K562 (cell line): Measurements from ENCODE around the gene TRPM8. TPM values are rescaled to one million over a fixed set of nuclear protein-coding genes. Genes with fewer than 3 reads are reported as not detected.

Source experiments
- ATAC-seq: fragments of 200-7000 bp; cut with Tn5 transposase; 3 replicates; pipeline ENCODE4 v1.9.1; 2020; ENCODE audit warnings: moderate library complexity
- BruUV-seq: library from RNA; stranded (reverse); fragments of 400-500 nt; replicated peaks from 2 replicates; lab custom pipeline; 2021; lab: Mats Ljungman, UMichigan
- CTCF ChIA-PET: fragments of 300-600 bp; formaldehyde crosslinking; extraction: SDS; loops from one replicate; lab custom pipeline; 2021; ENCODE audit warnings: low intra/inter-chr PET ratio; lab: Yijun Ruan, JAX
- POLR2A ChIA-PET: fragments of 300-600, 350-650 bp; sonication (Branson Sonifier 250); formaldehyde crosslinking; extraction: SDS; loops from one replicate; lab custom pipeline; 2021; ENCODE audit warnings: antibody characterized with exemption, inconsistent platforms; lab: Yijun Ruan, JAX
- DNase-seq, 4 experiments: peaks; one replicate each; pipeline versions ENCODE4 v3.0.0 to v3.0.0-alpha.2; 2011 to 2018; ENCODE audit warnings: low spot score in 3 of 4, mixed read lengths in 3 of 4; ENCODE audit errors: extremely low read depth in 1 of 4
- FAIRE-seq: peaks from 2 replicates; lab custom pipeline; 2011; peaks lifted over from hg19 to GRCh38; lab: Jason Lieb, UNC
- H2AFZ ChIP-seq: 2 replicates; pipeline ENCODE4 v1.6.0; 2011; ENCODE audit warnings: low read depth, low read length, control low read depth, inconsistent platforms
- H3K27ac ChIP-seq: fragments of 200-600 bp; 3 replicates; pipeline ENCODE4 v1.8.0; 2011; ENCODE audit warnings: low read depth, mild to moderate bottlenecking, control low read depth, inconsistent platforms, low read length, moderate library complexity, mixed read lengths; ENCODE audit errors: extremely low read depth
- H3K27me3 ChIP-seq, 2 experiments: fragments of 300-600 bp in 1 of 2; 2 replicates in 1 of 2; 3 replicates in 1 of 2; pipeline versions ENCODE4 v1.6.0 to v1.8.0; 2011; ENCODE audit warnings: inconsistent platforms in 2 of 2, low read length in 2 of 2, mild to moderate bottlenecking in 1 of 2, mixed read lengths in 1 of 2, moderate library complexity in 1 of 2; ENCODE audit not compliant: control insufficient read depth in 2 of 2, insufficient read depth in 2 of 2
- H3K36me3 ChIP-seq: fragments of 300-600 bp; 3 replicates; pipeline ENCODE4 v1.8.0; 2011; ENCODE audit warnings: mild to moderate bottlenecking, low read length, inconsistent platforms; ENCODE audit not compliant: control insufficient read depth, insufficient read depth
- H3K4me1 ChIP-seq, 2 experiments: fragments of 200-600 bp in 1 of 2; replicated peaks in 1 of 2; 2 replicates in 1 of 2; 3 replicates in 1 of 2; pipeline versions ENCODE4 v1.5.1 to v1.8.0; 2011; ENCODE audit warnings: inconsistent platforms in 2 of 2, low read length in 2 of 2, mild to moderate bottlenecking in 1 of 2, mixed read lengths in 1 of 2, moderate library complexity in 1 of 2; ENCODE audit not compliant: control insufficient read depth in 2 of 2, insufficient read depth in 2 of 2
- H3K4me2 ChIP-seq: 2 replicates; pipeline ENCODE4 v1.6.1; 2011; ENCODE audit warnings: low read length, control low read depth, inconsistent platforms, mixed read lengths; ENCODE audit not compliant: insufficient read depth
- H3K4me3 ChIP-seq: fragments of 200-600 bp; sonication (generic), shearing (Covaris generic); 2 replicates; pipeline ENCODE4 v1.5.1; 2016; ENCODE audit warnings: control low read depth, inconsistent platforms
- H3K79me2 ChIP-seq: fragments of 200-600 bp; 3 replicates; pipeline ENCODE4 v1.8.0; 2011; ENCODE audit warnings: low read length, inconsistent platforms; ENCODE audit not compliant: control insufficient read depth, insufficient read depth
- H3K9ac ChIP-seq, 2 experiments: 2 replicates each; pipeline versions ENCODE4 v1.6.0 to v1.6.1; 2011; ENCODE audit warnings: low read depth in 2 of 2, low read length in 2 of 2, control low read depth in 1 of 2, inconsistent platforms in 1 of 2, mild to moderate bottlenecking in 1 of 2, mixed read lengths in 1 of 2; ENCODE audit not compliant: insufficient read depth in 1 of 2
- H3K9me1 ChIP-seq: one replicate; pipeline ENCODE4 v1.6.0; 2011; ENCODE audit warnings: inconsistent platforms, mild to moderate bottlenecking, low read length, moderate library complexity; ENCODE audit not compliant: control insufficient read depth, insufficient read depth
- H3K9me3 ChIP-seq: replicated peaks from 2 replicates; pipeline ENCODE4 v1.5.1; 2011; ENCODE audit warnings: low read depth, low read length, inconsistent platforms; ENCODE audit not compliant: control insufficient read depth, insufficient read depth
- H4K20me1 ChIP-seq: replicated peaks from 2 replicates; pipeline ENCODE4 v1.6.1; 2011; ENCODE audit warnings: low read length, inconsistent platforms, mixed read lengths; ENCODE audit not compliant: control insufficient read depth, insufficient read depth
- ATF2 ChIP-seq: sonication (generic); formaldehyde crosslinking; IDR thresholded peaks from 2 replicates; pipeline ENCODE4 v1.8.1; 2022; ENCODE audit warnings: missing genetic modification reagents
- CBX3 ChIP-seq, 2 experiments: IDR thresholded peaks; 1 replicate in 1 of 2; 2 replicates in 1 of 2; pipeline ENCODE4 v1.6.1; 2012; ENCODE audit warnings: inconsistent platforms in 2 of 2, low read length in 2 of 2, borderline replicate concordance in 1 of 2, control low read depth in 1 of 2
- CSDE1 ChIP-seq, 2 experiments: fragments of 450-650 bp; IDR thresholded peaks; 2 replicates each; pipeline ENCODE4 v1.6.1; 2016; ENCODE audit warnings: mild to moderate bottlenecking in 1 of 2
- CXXC5 ChIP-seq: fragments of 250-450 bp; sonication (Bioruptor Pico); IDR thresholded peaks from 2 replicates; pipeline ENCODE4 v1.8.0; 2022; ENCODE audit warnings: inconsistent platforms, mild to moderate bottlenecking, moderate library complexity
- DMBX1 ChIP-seq: fragments of 250-450 bp; sonication (Bioruptor Pico); IDR thresholded peaks from 2 replicates; pipeline ENCODE4 v1.8.0; 2022; ENCODE audit warnings: inconsistent platforms, mild to moderate bottlenecking, moderate library complexity, borderline replicate concordance
- FOXK1 ChIP-seq: sonication (generic); formaldehyde crosslinking; IDR thresholded peaks from 2 replicates; pipeline ENCODE4 v1.8.0; 2022; ENCODE audit warnings: missing genetic modification reagents, mild to moderate bottlenecking, borderline replicate concordance
- FUS ChIP-seq: fragments of 200-400 bp; formaldehyde crosslinking; optimal IDR thresholded peaks from 2 replicates; pipeline ENCODE3; 2017; ENCODE audit warnings: low read depth, low read length
- GATA2 ChIP-seq: sonication (generic); formaldehyde crosslinking; IDR thresholded peaks from 2 replicates; pipeline ENCODE4 v1.4.0; 2020; ENCODE audit warnings: mild to moderate bottlenecking, missing genetic modification reagents
- MAX ChIP-seq: sonication (generic); formaldehyde crosslinking; IDR thresholded peaks from 2 replicates; pipeline ENCODE4 v1.9.0; 2022; ENCODE audit warnings: mild to moderate bottlenecking, missing genetic modification reagents
- PCBP1 ChIP-seq: fragments of 200-400 bp; formaldehyde crosslinking; IDR thresholded peaks from 2 replicates; pipeline ENCODE4 v1.6.1; 2018; ENCODE audit warnings: mild to moderate bottlenecking, low read depth, low read length; ENCODE audit not compliant: poor library complexity, severe bottlenecking
- POU5F1 ChIP-seq: fragments of 150-350 bp; IDR thresholded peaks from 2 replicates; pipeline ENCODE4 v1.6.1; 2014; ENCODE audit warnings: borderline replicate concordance, low read length, low read depth, mild to moderate bottlenecking; ENCODE audit not compliant: partially characterized antibody
- RCOR1 ChIP-seq, 2 experiments: IDR thresholded peaks; 2 replicates each; pipeline ENCODE4 v1.6.1; 2012; ENCODE audit warnings: low read depth in 2 of 2, low read length in 2 of 2, borderline replicate concordance in 1 of 2, improper control_type of control experiment in 1 of 2
- TAF15 ChIP-seq: fragments of 200-400 bp; formaldehyde crosslinking; IDR thresholded peaks from 2 replicates; pipeline ENCODE4 v1.6.1; 2017; ENCODE audit warnings: mild to moderate bottlenecking, low read depth, low read length, moderate library complexity
- TCF7 ChIP-seq: sonication (generic); IDR thresholded peaks from 2 replicates; pipeline ENCODE4 v1.6.1; 2016; ENCODE audit warnings: antibody characterized with exemption, borderline replicate concordance
- ZNF316 ChIP-seq: fragments of 450-650 bp; IDR thresholded peaks from 2 replicates; pipeline ENCODE4 v1.6.1; 2016
- ZNF324 ChIP-seq: fragments of 250-450 bp; sonication (Bioruptor Pico); IDR thresholded peaks from 2 replicates; pipeline ENCODE4 v1.4.0; 2020; ENCODE audit warnings: mild to moderate bottlenecking
- ZSCAN29 ChIP-seq: fragments of 450-650 bp; IDR thresholded peaks from 2 replicates; pipeline ENCODE4 v1.6.1; 2017
- WGBS: fragments of 100-300 bp; shearing (Covaris generic); methylation state at CpG from one replicate; pipeline ENCODE4 v1.1.6; 2016; ENCODE audit warnings: low coverage, mixed read lengths; ENCODE audit not compliant: insufficient coverage; ENCODE audit errors: missing lambda C conversion rate; 5-methylcytosine and 5-hydroxymethylcytosine counted together
- in situ Hi-C: fragments of 300-500 bp; cut with MboI; formaldehyde crosslinking; loops from 4 replicates; pipeline ENCODE4 v1.15.0; 2018; ENCODE audit warnings: inconsistent platforms, mixed read lengths
- intact Hi-C: fragments of 100-400 bp; cut with micrococcal nuclease; formaldehyde crosslinking; loops from 2 replicates; pipeline ENCODE4 v1.14.2; 2022
- polyA plus RNA-seq, 8 experiments: library from polyadenylated mRNA; depleted of rRNA in 4 of 8; stranded (reverse) in 5 of 8; unstranded in 3 of 8; fragments of >200 nt; fragmentation: Nextera tagmentation in 2 of 8; fragmentation: Illumina TruSeq in 1 of 8; extraction: Ambion mirVana in 2 of 8; extraction: Trizol in 1 of 8; gene quantifications; 2 replicates each; pipeline versions ENCODE4 v1.2.1 to v1.2.3, GENCODE V29; 2011 to 2014; ENCODE audit warnings: inconsistent platforms in 1 of 8, missing spikeins in 1 of 8
- total RNA-seq, 7 experiments: library from RNA; depleted of rRNA in 6 of 7; stranded (reverse); fragments of >200 nt in 6 of 7; fragmentation: Illumina TruSeq in 2 of 7; extraction: Trizol in 2 of 7; gene quantifications; 2 replicates each; pipeline versions ENCODE4 v1.2.1 to v1.2.3, GENCODE V29; 2011 to 2021; ENCODE audit warnings: low replicate concordance in 1 of 7
- TF ChIP-seq, protein P1 (sequence below), 2 experiments: fragments of 450-650 bp in 1 of 2; sonication (generic) in 1 of 2; formaldehyde crosslinking in 1 of 2; IDR thresholded peaks in 1 of 2; conservative IDR thresholded peaks in 1 of 2; 2 replicates each; pipeline versions ENCODE4 v1.6.1 to v1.8.1; 2016 to 2023; ENCODE audit warnings: mild to moderate bottlenecking in 2 of 2, moderate library complexity in 2 of 2, inconsistent platforms in 1 of 2, missing genetic modification reagents in 1 of 2
- TF ChIP-seq, protein P2 (sequence below): sonication (generic); formaldehyde crosslinking; IDR thresholded peaks from 2 replicates; pipeline ENCODE4 v1.9.0; 2022; ENCODE audit warnings: mild to moderate bottlenecking, missing genetic modification reagents
- TF ChIP-seq, protein P3 (sequence below): fragments of 450-650 bp; IDR thresholded peaks from 2 replicates; pipeline ENCODE4 v1.6.1; 2016; ENCODE audit warnings: antibody characterized with exemption

Gene TRPM8
- total and polyA plus RNA-seq, 9 of the 15 experiments (the other 6 are each of a cell fraction or from before 2014, with no cell fraction given), result not detected

DNA sequence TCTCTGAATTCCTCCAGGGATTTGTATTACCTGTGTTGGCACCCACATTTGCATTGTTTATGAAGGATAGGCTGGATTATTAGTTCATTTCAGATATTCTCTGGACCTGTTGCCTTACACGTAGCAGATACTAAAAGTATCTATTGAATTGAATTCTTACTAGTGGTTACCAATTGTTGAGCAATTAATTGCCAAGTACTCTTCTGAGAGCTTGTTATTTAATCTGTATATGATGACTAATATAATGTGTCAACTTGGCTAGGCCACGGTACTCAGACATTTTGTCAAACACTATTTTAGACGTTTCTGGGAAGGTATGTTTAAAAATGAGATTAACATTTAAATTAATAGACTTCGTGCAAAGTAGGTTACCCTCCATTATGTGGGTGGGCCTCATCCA is 130.9 kb downstream of the TRPM8 start:
- ChIA-PET POLR2A (no interaction called here), CTCF (no interaction called here)
- FAIRE-seq (no peak), DNase-seq (no peak), ATAC-seq (no peak)
- in situ Hi-C loops, result no loop called here
- Histone ChIP-seq H3K27me3 (no peaks in the 10 kb centered on the region), H3K4me1 (no peaks in the 10 kb centered on the region), H2AFZ (no peak overlapping the region), H4K20me1 (no peaks in the 10 kb centered on the region), H3K9me1 (no peaks in the 10 kb centered on the region), H3K4me3 (no peak overlapping the region), H3K36me3 (no peaks in the 10 kb centered on the region), H3K9ac (no peak overlapping the region), H3K79me2 (no peaks in the 10 kb centered on the region), H3K27ac (no peak overlapping the region), H3K4me2 (no peak overlapping the region), H3K9me3 (no peaks in the 10 kb centered on the region)
- no TSS peak for BruUV-seq
- TF ChIP-seq FUS (no peak), CXXC5 (CRISPR knock-in tag) (no peak), MAX (CRISPR knock-in tag) (no peak), TCF7 (no peak), POU5F1 (no peak), TAF15 (no peak), PCBP1 (no peak), CBX3 (IDR thresholded peaks at IDR 0.05; ENCODE audit: borderline replicate concordance in 1 of 2, low read length in 2 of 2) (no peak), ATF2 (no peak), ZNF316 (no peak), FOXK1 (CRISPR knock-in tag) (no peak), ZSCAN29 (no peak), CSDE1 (IDR thresholded peaks at IDR 0.05) (no peak), GATA2 (no peak), DMBX1 (CRISPR knock-in tag) (no peak), ZNF324 (CRISPR knock-in tag) (no peak), RCOR1 (IDR thresholded peaks at IDR 0.05; ENCODE audit: borderline replicate concordance in 1 of 2, low read depth in 2 of 2, low read length in 2 of 2) (no peak)
- TF ChIP-seq, protein P1, sequence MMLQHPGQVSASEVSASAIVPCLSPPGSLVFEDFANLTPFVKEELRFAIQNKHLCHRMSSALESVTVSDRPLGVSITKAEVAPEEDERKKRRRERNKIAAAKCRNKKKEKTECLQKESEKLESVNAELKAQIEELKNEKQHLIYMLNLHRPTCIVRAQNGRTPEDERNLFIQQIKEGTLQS (IDR thresholded peaks at IDR 0.05), result no peak
- TF ChIP-seq, protein P1 (CRISPR knock-in tag; conservative IDR thresholded peaks at IDR 0.05), result no peak
- TF ChIP-seq, protein P2, sequence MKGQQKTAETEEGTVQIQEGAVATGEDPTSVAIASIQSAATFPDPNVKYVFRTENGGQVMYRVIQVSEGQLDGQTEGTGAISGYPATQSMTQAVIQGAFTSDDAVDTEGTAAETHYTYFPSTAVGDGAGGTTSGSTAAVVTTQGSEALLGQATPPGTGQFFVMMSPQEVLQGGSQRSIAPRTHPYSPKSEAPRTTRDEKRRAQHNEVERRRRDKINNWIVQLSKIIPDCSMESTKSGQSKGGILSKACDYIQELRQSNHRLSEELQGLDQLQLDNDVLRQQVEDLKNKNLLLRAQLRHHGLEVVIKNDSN, result no peak
- TF ChIP-seq, protein P3, sequence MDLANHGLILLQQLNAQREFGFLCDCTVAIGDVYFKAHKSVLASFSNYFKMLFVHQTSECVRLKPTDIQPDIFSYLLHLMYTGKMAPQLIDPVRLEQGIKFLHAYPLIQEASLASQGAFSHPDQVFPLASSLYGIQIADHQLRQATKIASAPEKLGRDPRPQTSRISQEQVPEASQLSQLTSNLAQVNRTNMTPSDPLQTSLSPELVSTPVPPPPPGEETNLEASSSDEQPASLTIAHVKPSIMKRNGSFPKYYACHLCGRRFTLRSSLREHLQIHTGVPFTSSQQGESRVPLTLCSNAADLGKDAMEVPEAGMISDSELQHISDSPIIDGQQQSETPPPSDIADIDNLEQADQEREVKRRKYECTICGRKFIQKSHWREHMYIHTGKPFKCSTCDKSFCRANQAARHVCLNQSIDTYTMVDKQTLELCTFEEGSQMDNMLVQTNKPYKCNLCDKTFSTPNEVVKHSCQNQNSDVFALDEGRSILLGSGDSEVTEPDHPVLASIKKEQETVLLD, result no peak
- WGBS, result 2% methylated on average over 4 of the region's 4 CpGs
- intact Hi-C loops, result no loop called here
